Stimulated activated CD4-positive, alpha-beta T cell treated with anti-CD3 and anti-CD28 coated beads, Interleukin-12 subunit alpha, Interleukin-12 subunit beta, amount 100 ng/mL, for 4 hours (primary cell): ENCODE measurements around the gene PPP1R12C.
"Not testable (repeated sequence)": the region's sequence is repeated elsewhere in the genome, so short reads cannot be mapped to it uniquely, and the experiment has no call there.

Experiments used
- DNase-seq: peaks from one replicate; pipeline ENCODE4 v3.0.0-alpha.2; 2020

PPP1R12C gene

GRCh38 chr19:55109527-55110291, 7.7 kb downstream of the PPP1R12C start:
- DNase-seq, result no peak

DNA sequence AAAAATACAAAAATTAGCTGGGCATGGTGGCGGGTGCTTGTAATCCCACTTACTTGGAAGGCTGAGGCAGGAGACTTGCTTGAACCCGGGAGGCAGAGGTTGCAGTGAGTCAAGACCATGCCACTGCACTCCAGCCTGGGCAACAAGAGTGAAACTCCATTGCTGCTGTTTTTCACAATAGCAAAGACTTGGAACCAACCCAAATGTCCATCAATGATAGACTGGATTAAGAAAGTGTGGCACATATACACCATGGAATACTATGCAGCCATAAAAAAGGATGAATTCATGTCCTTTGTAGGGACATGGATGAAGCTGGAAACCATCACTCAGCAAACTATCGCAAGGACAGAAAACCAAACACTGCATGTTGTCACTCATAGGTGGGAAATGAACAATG, 10.2 kb downstream of the PPP1R12C start:
- not testable (repeated sequence) for DNase-seq

DNA sequence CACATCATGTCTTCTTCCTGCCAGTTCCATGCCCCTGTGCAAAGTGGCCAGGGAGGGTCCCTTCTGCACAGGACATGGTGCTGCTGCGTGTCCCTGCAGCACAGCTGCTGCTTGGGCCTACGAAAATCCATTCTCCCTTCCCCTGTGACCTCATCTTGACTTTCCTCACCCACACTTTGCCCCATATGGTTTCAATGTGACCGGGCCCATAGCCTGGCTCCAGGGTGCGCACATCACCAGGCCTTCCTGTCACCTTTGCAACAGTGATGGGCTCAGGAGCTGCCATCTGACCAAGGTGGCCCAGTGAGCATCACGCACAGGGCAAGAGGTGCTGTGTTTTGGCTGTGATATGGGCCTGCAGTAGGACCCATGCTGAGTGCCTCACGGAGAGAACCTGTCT, 10.8 kb downstream of the PPP1R12C start:
- DNase-seq, result no peak

DNA sequence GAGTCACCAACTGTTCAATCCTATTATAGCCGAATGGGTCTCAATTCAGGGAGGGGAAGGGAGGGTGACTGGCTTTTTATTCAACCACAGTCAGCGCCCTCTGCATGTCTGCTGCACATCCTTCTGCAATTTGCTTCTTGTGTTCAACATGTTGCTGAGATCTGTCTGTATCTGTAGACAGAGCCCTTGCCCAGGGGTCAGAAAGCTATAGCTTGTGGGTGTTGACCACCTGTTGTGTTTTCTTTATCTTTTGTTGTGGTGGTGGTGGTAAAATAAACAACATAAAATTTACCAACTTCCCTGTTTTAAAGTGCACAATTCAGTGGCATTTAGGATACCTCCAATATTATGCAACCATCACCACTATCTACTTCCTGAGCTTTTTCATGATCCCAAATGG, 12.2 kb downstream of the PPP1R12C start:
- no peak for DNase-seq

DNA sequence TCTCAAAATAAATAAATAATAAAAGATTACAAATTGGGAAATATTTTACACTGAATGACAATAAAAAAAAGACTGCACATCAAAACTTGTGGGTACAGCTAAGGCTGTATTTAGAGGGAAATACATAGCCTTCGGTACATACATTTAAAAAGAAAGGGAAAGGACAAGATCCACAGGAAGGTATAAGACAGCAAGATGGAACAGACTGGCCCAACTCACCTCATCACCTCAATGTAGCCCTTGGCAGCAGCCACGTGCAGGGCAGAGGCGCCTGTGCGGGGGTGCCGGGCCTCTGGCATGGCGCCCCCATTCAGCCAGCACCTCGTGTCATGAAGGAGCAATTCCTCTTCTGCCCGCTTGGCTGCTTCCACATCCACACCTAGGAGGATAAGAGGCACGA, 14.2 kb downstream of the PPP1R12C start:
- no peak for DNase-seq

DNA sequence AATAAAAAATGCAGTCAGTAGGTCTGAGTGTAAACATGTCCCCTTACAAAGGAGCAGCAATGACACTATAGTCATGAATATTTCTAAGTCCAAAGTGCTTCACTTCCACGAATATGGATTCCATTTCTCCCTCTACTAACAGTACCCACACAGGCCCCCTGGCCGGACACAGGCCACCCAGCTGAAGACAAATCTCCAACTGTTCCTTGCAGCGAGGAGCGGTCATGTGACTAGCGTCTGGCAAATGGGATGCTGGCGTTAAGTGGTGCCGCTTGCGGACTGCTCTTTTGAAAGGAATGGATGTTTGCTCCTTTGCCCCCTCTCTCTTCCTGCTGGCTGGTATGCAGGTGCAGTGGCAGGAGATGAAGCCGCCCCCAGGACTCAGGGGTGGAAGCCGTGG, 16.2 kb downstream of the PPP1R12C start:
- no peak for DNase-seq

DNA sequence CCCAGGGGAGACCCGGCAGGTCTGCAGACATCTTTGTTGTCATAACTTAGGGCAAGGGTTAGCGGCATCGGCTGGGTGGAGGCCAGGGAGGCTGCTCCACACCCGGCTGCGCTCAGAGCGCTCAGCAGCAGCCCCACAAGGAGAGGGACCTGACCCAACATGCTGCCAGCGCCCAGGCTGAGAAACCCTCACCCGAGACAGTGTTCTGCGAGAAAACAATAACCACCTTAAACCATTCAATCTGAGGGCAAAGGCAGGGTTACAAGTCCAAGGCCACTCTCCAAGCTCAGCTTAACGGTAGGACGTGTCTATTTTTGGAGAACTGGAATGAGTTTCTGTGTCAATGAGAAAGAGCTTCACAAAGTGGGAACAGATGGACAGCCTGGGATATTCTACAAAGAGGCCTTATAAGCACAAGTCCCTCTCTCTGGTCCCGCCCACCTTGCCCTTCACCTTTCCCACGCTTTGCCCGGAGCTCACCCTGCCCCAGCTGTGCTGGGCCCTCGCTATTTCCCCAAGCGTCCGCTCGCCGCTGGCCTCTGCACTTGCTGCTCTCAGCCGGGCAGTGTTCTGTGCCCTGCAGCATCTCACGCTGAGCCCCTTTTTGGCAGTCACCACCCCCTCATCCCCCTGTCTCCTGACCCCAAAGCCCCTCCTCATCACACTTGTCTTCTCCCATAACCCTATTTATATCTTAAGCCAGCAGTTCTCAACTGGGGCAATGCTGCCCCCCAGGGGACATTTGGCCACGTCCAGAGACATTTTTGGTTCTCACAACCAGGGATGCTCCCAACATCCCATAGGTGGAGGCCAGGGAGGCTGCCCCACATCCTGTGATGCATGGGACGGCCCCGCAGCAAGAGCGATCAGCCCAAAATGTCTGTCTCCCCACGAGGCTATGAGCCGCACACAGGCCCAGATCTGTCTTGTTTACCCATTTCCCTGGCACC, 17.6 kb downstream of the PPP1R12C start:
- no peak for DNase-seq

DNA sequence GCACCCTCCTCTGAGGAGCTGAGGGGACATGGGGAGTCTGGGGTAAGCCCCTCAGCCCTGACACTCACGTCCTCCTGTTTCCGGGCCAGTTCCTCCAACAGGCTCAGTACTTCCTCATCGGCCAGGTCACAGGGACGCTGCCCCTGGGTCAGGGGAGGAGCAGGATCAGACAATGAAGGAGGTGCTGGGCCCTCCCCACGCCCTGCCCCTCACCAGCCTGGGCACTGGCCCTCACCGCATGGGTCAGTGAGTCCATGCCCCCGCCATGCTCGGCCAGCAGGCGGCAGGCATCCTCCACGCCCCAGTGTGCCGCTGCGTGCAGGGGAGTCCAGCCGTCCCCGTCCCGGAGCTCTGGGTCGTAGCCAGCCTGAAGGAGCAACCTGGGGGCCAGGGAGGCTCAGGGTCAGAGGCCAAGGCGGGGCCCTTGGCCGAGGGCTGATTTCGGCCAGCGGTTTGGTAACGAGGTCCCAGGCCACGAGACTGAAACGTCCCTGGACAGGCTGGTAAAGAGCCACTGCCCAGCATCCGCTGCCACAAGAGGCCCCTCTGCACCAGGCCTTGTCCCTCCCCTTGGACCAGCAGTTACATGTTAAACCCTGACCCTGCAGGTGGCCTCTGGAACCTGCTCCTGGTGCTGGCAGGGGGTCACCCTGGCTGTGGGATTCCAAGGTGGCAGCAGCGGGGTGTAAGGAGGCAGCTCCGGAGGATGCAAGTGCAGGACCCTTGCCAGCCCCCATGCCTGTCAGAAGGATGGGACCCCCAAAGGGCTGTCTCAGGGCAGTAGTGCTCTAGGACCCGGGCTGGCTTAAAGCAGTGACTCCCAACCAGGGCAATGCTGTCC, 18.5 kb downstream of the PPP1R12C start:
- DNase-seq, result no peak

- DNase-seq, result no peak
Observed at GRCh38 chr19:55097864-55098715, 19.3 kb downstream of the PPP1R12C start.

DNA sequence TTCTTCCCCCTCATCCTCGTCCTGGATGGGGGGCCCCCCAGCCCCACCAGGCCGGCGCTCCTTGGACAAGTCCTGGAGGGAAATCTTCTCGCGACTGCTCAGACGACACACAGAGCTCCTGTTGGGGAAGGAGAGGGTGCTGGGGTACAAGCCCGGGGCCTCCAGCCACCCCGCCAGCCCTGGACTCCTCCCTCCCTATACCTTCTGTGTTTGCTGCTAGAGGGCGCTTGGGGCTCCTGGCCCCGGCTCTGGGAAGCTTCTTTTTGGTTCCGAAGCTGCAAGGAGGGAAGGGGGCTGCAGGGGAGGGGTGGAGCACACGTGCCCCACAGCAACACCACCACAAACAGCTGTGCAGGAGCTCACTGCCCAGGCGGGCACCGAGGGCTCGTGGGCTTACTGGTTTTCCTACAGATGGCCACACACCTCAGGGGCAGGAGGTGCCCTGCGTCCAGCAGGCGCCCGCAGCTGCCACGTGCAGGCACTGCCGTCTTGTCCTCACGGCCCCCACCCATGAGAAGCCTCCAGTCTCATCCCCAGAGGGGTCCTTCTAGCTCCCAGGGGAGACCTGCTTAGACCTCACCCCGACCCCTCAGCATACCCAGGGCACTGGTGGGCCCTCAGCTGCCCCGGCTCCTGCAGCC, 21.3 kb downstream of the PPP1R12C start:
- DNase-seq, result no peak

DNA sequence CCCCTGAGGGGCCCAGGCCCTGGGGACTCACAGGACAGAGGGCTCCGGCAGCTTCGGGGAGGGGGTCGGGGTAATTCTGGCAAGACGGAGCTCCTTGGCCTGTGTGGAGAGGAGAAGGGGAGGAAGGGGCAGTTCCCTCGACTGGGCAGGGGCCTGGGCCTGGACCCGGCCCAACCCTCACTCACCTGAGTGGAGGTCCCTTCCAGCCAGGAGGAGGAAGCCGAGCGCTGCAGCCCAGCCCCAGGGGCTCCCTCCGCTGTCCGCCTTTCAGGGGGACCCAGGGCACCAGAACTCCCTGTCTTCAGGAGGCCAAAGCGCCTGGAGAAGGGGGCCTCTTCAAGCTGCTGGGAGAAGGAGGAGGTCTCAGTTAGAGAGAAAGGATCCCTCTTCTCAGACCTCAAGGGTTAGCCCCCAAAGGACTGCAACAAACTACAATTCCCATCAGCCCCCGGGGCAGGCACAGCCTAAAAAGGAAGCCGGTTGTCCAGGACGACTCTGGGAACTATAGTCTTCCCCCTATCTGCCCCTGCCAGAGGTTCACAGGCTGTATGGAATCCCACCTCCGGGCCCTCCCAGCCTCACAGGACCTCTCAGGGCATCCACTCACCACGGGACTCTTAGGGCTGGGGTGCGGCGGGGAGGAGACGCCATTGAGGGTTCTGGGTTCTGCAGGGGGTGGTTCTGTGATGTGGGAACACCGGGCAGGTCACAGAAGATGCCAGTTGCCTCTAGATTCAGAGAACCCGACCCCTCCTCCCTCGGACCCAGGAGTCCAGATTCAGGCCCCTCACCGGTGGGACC, 22.0 kb downstream of the PPP1R12C start:
- no peak for DNase-seq

- DNase-seq, result no peak
Observed at GRCh38 chr19:55094456-55095259, 22.8 kb downstream of the PPP1R12C start.

DNA sequence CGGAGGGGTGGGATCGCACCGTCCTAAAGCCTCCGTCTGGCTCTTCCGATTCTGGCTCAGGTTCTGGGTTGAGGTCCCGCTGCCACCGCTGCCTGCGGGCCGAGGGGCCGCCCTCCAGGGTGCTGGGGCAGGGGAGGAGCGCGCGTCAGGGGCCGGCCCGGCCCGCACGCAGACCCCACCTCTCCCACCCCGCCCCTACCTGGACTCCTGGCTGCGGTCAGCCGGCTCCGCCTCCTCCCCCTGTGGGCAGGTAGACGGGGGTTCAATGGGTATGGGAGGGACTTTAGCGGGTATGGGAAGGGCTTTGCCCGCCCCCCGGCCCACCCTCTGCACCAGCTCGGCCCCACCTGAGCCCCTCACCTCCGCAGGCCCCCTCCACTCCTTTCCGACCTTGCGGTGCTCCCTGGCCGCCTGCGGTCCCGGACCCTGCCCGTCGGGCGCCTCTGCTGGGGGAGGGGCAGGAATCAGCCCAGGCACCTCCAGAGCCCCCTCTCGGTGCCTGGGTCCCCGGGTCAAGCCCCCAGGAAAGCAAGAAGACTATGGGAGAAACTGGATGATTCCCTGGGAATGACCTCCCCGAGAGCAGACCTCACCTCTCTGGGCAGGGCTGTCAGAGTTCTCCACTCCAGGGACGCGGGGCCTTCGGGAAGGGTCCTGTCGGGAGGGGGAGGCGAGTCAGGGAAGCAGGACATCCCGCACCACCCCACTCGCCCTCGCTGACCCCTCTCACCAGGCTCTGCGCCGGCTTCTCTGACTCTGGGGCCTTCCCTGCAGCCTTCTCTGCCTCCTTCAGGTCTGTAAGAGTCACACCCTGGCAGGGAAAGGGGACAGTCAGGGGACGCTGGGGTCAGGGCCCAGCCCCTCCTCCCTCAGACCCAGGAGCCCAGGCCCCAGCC, 24.8 kb downstream of the PPP1R12C start:
- DNase-seq, result no peak

- DNase-seq, result no peak
Observed at GRCh38 chr19:55091955-55092354, 25.5 kb downstream of the PPP1R12C start.

- no peak for DNase-seq
Observed at GRCh38 chr19:55091126-55091910, 26.1 kb downstream of the PPP1R12C start.

DNA sequence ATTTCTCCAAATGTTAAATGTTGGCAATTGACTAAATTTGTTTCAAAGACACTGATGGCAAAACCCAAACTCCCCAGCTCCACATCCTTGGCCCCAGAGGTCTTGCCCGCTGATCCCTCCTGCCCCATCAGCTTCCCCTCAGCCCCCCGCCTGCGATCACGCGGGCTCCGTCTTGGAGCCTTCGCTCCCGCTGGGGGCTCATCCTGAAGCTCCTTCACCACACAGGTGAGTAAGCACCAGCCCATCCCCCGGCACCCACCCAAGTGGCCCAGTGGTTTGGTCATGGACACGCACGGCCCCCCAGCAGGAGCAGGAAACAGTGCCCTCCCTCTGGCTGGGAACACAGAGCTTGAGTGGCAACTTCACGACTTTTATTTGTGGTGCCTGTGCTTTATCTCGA, 26.9 kb downstream of the PPP1R12C start:
- no peak for DNase-seq

GRCh38 chr19:55089342-55089944, 28.0 kb downstream of the PPP1R12C start:
- no peak for DNase-seq
